SK-N-SH (cell line): ENCODE measurements around the gene ATP11A.

Experiments used
- ELF1 ChIP-seq: IDR thresholded peaks from 2 replicates; pipeline ENCODE4 v1.4.0; 2012
- POLR2AphosphoS5 ChIP-seq: IDR thresholded peaks from 2 replicates; pipeline ENCODE4 v1.6.1; 2012; ENCODE audit warnings: low read depth, low read length
- RCOR1 ChIP-seq: fragments of 150-350 bp; IDR thresholded peaks from 2 replicates; pipeline ENCODE4 v1.6.1; 2017; ENCODE audit warnings: antibody characterized with exemption, low read length
- SIN3A ChIP-seq: IDR thresholded peaks from 2 replicates; pipeline ENCODE4 v1.6.1; 2012; ENCODE audit warnings: low read depth, mild to moderate bottlenecking, low read length, moderate library complexity, borderline replicate concordance
- TAF1 ChIP-seq: IDR thresholded peaks from 2 replicates; pipeline ENCODE4 v1.6.1; 2012; ENCODE audit warnings: low read depth, mild to moderate bottlenecking, low read length, moderate library complexity, borderline replicate concordance
- TEAD4 ChIP-seq: IDR thresholded peaks from 2 replicates; pipeline ENCODE4 v1.4.0; 2012; ENCODE audit warnings: mild to moderate bottlenecking, borderline replicate concordance; ENCODE audit not compliant: insufficient read depth
- TF ChIP-seq, protein P1 (sequence below): IDR thresholded peaks from 2 replicates; pipeline ENCODE4 v1.4.0; 2012; ENCODE audit warnings: low read depth
- TF ChIP-seq, protein P2 (sequence below): fragments of 200-600 bp; sonication (generic); IDR thresholded peaks from 2 replicates; pipeline ENCODE4 v1.6.1; 2017; ENCODE audit warnings: antibody characterized with exemption, mild to moderate bottlenecking, moderate library complexity
- TF ChIP-seq, protein P3 (sequence below): fragments of 150-350 bp; IDR thresholded peaks from 2 replicates; pipeline ENCODE4 v1.6.1; 2017; ENCODE audit warnings: antibody characterized with exemption, low read length, low read depth, borderline replicate concordance

DNA sequence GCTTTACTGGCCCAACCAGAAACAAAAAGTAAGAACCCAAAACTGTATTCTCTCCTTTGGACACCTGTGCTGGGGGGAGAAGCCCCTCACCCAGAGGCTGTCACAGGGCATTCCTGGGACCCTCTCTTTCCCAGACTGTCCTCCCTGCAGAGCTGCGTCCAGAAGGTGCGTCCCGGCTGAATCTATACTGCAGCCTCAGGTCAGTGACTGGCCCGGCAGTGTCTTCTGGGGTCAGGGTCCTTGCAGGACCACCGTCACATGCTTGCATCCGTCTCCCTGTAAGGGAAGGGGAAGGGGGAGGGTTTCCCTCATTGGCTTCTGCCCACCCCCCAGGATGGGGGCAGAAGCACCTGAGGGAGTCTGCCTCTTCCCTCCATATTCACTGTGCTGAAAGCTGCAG lies 76.5 kb downstream of the ATP11A start:
- TF ChIP-seq RCOR1 (no peak), TAF1 (no peak), POLR2AphosphoS5 (no peak), TEAD4 (no peak), ELF1 (no peak), SIN3A (no peak)
- TF ChIP-seq, protein P1, sequence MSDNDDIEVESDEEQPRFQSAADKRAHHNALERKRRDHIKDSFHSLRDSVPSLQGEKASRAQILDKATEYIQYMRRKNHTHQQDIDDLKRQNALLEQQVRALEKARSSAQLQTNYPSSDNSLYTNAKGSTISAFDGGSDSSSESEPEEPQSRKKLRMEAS, result no peak
- TF ChIP-seq, protein P2, sequence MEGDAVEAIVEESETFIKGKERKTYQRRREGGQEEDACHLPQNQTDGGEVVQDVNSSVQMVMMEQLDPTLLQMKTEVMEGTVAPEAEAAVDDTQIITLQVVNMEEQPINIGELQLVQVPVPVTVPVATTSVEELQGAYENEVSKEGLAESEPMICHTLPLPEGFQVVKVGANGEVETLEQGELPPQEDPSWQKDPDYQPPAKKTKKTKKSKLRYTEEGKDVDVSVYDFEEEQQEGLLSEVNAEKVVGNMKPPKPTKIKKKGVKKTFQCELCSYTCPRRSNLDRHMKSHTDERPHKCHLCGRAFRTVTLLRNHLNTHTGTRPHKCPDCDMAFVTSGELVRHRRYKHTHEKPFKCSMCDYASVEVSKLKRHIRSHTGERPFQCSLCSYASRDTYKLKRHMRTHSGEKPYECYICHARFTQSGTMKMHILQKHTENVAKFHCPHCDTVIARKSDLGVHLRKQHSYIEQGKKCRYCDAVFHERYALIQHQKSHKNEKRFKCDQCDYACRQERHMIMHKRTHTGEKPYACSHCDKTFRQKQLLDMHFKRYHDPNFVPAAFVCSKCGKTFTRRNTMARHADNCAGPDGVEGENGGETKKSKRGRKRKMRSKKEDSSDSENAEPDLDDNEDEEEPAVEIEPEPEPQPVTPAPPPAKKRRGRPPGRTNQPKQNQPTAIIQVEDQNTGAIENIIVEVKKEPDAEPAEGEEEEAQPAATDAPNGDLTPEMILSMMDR, result no peak
- TF ChIP-seq, protein P3, sequence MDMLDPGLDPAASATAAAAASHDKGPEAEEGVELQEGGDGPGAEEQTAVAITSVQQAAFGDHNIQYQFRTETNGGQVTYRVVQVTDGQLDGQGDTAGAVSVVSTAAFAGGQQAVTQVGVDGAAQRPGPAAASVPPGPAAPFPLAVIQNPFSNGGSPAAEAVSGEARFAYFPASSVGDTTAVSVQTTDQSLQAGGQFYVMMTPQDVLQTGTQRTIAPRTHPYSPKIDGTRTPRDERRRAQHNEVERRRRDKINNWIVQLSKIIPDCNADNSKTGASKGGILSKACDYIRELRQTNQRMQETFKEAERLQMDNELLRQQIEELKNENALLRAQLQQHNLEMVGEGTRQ, result no peak
